ENCODE data around the gene PCDH9. TPM values are rescaled to one million over a fixed set of nuclear protein-coding genes. Genes with fewer than 3 reads are reported as not detected.

The PCDH9 gene
- total RNA-seq, 1 experiment from 2014 or later = 0.11 TPM

GRCh38 chr13:67136157-67136556 is 94.0 kb downstream of the PCDH9 start:
- POLR2A ChIA-PET = no interaction called here

GRCh38 chr13:67135356-67135755 is 94.8 kb downstream of the PCDH9 start:
- TF ChIP-seq, protein P1, sequence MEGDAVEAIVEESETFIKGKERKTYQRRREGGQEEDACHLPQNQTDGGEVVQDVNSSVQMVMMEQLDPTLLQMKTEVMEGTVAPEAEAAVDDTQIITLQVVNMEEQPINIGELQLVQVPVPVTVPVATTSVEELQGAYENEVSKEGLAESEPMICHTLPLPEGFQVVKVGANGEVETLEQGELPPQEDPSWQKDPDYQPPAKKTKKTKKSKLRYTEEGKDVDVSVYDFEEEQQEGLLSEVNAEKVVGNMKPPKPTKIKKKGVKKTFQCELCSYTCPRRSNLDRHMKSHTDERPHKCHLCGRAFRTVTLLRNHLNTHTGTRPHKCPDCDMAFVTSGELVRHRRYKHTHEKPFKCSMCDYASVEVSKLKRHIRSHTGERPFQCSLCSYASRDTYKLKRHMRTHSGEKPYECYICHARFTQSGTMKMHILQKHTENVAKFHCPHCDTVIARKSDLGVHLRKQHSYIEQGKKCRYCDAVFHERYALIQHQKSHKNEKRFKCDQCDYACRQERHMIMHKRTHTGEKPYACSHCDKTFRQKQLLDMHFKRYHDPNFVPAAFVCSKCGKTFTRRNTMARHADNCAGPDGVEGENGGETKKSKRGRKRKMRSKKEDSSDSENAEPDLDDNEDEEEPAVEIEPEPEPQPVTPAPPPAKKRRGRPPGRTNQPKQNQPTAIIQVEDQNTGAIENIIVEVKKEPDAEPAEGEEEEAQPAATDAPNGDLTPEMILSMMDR (IDR thresholded peaks at IDR 0.05; ENCODE audit: insufficient read depth in 1 of 2, low read depth in 1 of 2, low read length in 1 of 2, severe bottlenecking in 1 of 2, unreplicated experiment in 1 of 2) = no peak
- Histone ChIP-seq H3K27me3 (replicated peaks; ENCODE audit: control insufficient read depth, insufficient read depth, low read length) (no peaks in the 10 kb centered on the region), H3K36me3 (ENCODE audit: control insufficient read depth, insufficient read depth, low read length) (no peaks in the 10 kb centered on the region), H3K9me3 (no peaks in the 10 kb centered on the region), H3K4me3 (ENCODE audit: low read depth, low read length) (no peak overlapping the region), H3K4me1 (no peaks in the 10 kb centered on the region)
- ChIA-PET CTCF (no interaction called here), POLR2A (no interaction called here)
- H3K4me1 Mint-ChIP-seq (ENCODE audit: low read depth, unreplicated experiment) = no peaks in the 10 kb centered on the region
- no peaks in the 10 kb centered on the region for H3K36me3 Mint-ChIP-seq (ENCODE audit: insufficient read depth, unreplicated experiment)
- no peak for DNase-seq
- H3K27ac Mint-ChIP-seq (ENCODE audit: unreplicated experiment) = no peak overlapping the region
- H3K9me3 Mint-ChIP-seq (ENCODE audit: unreplicated experiment) = no peaks in the 10 kb centered on the region
- no peaks in the 10 kb centered on the region for H3K27me3 Mint-ChIP-seq (ENCODE audit: insufficient read depth, unreplicated experiment)
- H3K4me3 Mint-ChIP-seq (ENCODE audit: unreplicated experiment) = no peak overlapping the region
- intact Hi-C loops (cut with micrococcal nuclease; ENCODE audit: unreplicated experiment) = no loop called here
- BruUV-seq (replicated peaks) = no TSS peak

More at GRCh38 chr13:67136157-67136556, 94.0 kb downstream of the PCDH9 start:
- no peaks in the 10 kb centered on the region for H3K36me3 ChIP-seq (ENCODE audit: control insufficient read depth, insufficient read depth, low read length)
- no peak overlapping the region for H3K27ac Mint-ChIP-seq (ENCODE audit: unreplicated experiment)
- CTCF ChIA-PET = no interaction called here
- intact Hi-C loops (cut with micrococcal nuclease; ENCODE audit: unreplicated experiment) = no loop called here
- no peaks in the 10 kb centered on the region for H3K27me3 Mint-ChIP-seq (ENCODE audit: insufficient read depth, unreplicated experiment)
- no peaks in the 10 kb centered on the region for H3K4me1 Mint-ChIP-seq (ENCODE audit: low read depth, unreplicated experiment)
- no TSS peak for BruUV-seq (replicated peaks)
- no peaks in the 10 kb centered on the region for H3K27me3 ChIP-seq (replicated peaks; ENCODE audit: control insufficient read depth, insufficient read depth, low read length)
- no peak for DNase-seq
- H3K9me3 Mint-ChIP-seq (ENCODE audit: unreplicated experiment) = no peaks in the 10 kb centered on the region
- H3K36me3 Mint-ChIP-seq (ENCODE audit: insufficient read depth, unreplicated experiment) = no peaks in the 10 kb centered on the region
- H3K9me3 ChIP-seq = no peaks in the 10 kb centered on the region
- no peak overlapping the region for H3K4me3 Mint-ChIP-seq (ENCODE audit: unreplicated experiment)
- no peak overlapping the region for H3K4me3 ChIP-seq (ENCODE audit: low read depth, low read length)
- H3K4me1 ChIP-seq = no peaks in the 10 kb centered on the region
- TF ChIP-seq, protein P1 (IDR thresholded peaks at IDR 0.05; ENCODE audit: insufficient read depth in 1 of 2, low read depth in 1 of 2, low read length in 1 of 2, severe bottlenecking in 1 of 2, unreplicated experiment in 1 of 2) = no peak

DNA sequence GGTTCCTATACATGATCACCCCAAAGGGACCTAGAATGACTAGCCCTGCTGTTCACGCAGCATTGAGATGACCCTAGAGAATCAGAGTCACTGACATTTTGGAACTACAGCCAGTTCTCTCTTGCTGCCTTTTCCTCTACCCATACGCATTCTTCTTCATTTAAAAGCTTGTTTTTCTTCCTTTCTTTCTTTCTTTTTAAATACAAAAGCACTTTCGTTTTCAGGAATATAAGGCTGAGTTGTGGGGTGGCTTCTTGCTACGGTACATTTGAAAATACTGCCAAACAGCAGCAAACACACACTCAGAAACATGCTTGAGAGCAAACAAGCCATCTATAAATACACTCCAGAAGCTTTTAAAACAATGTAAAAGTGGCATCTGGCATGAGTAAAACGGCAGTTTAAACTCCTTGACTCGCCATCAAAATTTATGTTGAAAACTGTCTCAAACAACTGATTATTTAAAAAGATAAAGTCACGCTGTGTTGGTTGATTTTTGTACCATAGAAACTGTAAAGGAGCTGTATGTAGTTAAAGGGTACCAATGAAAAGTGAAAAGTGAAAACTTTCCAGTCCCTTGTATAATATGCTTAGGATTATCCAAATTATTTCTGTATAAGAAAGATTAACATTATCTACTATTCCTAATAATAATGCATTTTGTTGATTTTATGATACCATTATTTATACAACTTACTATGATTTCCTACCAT is 95.6 kb downstream of the PCDH9 start:
- POLR2A ChIA-PET = no interaction called here
- TF ChIP-seq, protein P1 (IDR thresholded peaks at IDR 0.05; ENCODE audit: insufficient read depth in 1 of 2, low read depth in 1 of 2, low read length in 1 of 2, severe bottlenecking in 1 of 2, unreplicated experiment in 1 of 2) = no peak

More for the DNA sequence above, 95.6 kb downstream of the PCDH9 start:
- Histone ChIP-seq H3K4me1 (no peaks in the 10 kb centered on the region), H3K4me3 (ENCODE audit: low read depth, low read length) (no peak overlapping the region), H3K36me3 (ENCODE audit: control insufficient read depth, insufficient read depth, low read length) (no peaks in the 10 kb centered on the region), H3K9me3 (no peaks in the 10 kb centered on the region), H3K27me3 (replicated peaks; ENCODE audit: control insufficient read depth, insufficient read depth, low read length) (no peaks in the 10 kb centered on the region)
- Mint-ChIP-seq H3K27ac (ENCODE audit: unreplicated experiment) (no peak overlapping the region), H3K4me3 (ENCODE audit: unreplicated experiment) (no peak overlapping the region), H3K9me3 (ENCODE audit: unreplicated experiment) (no peaks in the 10 kb centered on the region), H3K27me3 (ENCODE audit: insufficient read depth, unreplicated experiment) (no peaks in the 10 kb centered on the region), H3K36me3 (ENCODE audit: insufficient read depth, unreplicated experiment) (no peaks in the 10 kb centered on the region), H3K4me1 (ENCODE audit: low read depth, unreplicated experiment) (no peaks in the 10 kb centered on the region)
- intact Hi-C loops (cut with micrococcal nuclease; ENCODE audit: unreplicated experiment) = no loop called here
- no peak for DNase-seq
- CTCF ChIA-PET = no interaction called here
- no TSS peak for BruUV-seq (replicated peaks)

Measured in Caco-2 (cell line).